RWPE1 (cell line): Measurements from ENCODE around the gene COPG1.

ENCODE experiments used
- CTCF ChIA-PET: fragments of 350-600 bp; sonication (Branson Sonifier 250); formaldehyde crosslinking; extraction: SDS; loops from one replicate; lab custom pipeline; 2021; lab: Yijun Ruan, JAX
- POLR2A ChIA-PET: fragments of 400-600 bp; formaldehyde crosslinking; extraction: SDS; loops from one replicate; lab custom pipeline; 2020; ENCODE audit warnings: antibody characterized with exemption; ENCODE audit not compliant: low non-redundant PET; lab: Yijun Ruan, JAX
- DNase-seq: peaks from one replicate; pipeline ENCODE4 v3.0.0; 2012; ENCODE audit warnings: low spot score
- H3K27ac ChIP-seq: fragments of 450-650 bp; 2 replicates; pipeline ENCODE4 v1.5.1; 2017
- CTCF ChIP-seq: fragments of 450-650 bp; conservative IDR thresholded peaks from 2 replicates; pipeline ENCODE4 v1.5.1; 2017; ENCODE audit warnings: low read depth, mild to moderate bottlenecking

The COPG1 gene

GRCh38 chr3:129291236-129291886 lies 42.0 kb downstream of the COPG1 start:
- CTCF ChIA-PET = no interaction called here
- H3K27ac ChIP-seq = peak overlapping the region; percentile 47
- DNase-seq = no peak
- POLR2A ChIA-PET = no interaction called here
- no peak for TF ChIP-seq CTCF

- TF ChIP-seq CTCF = no peak
- CTCF ChIA-PET = interaction anchor here (0.6 kb wide), 2 partner anchors 46 to 325 kb away, joined by 3 to 6 read pairs; partner anchors contain the start of gene COPG1
- DNase-seq = no peak
- H3K27ac ChIP-seq = no peak overlapping the region
- POLR2A ChIA-PET = no interaction called here
Measured at GRCh38 chr3:129295286-129295685, 45.9 kb downstream of the COPG1 start.

GRCh38 chr3:129304146-129304961 lies 54.9 kb downstream of the COPG1 start:
- peak overlapping the region; percentile 86 for H3K27ac ChIP-seq
- TF ChIP-seq CTCF = no peak
- ChIA-PET POLR2A (no interaction called here), CTCF (interaction anchor here (0.9 to 1.6 kb wide), 3 partner anchors 11 to 21 kb away, joined by 3 to 6 read pairs (median 3); a partner anchor contains a TSS)
- no peak for DNase-seq

- no peak for DNase-seq
- H3K27ac ChIP-seq = peak overlapping the region; percentile 86
- no peak for TF ChIP-seq CTCF
- ChIA-PET CTCF (interaction anchor here (1.3 to 1.6 kb wide), 2 partner anchors 11 to 22 kb away, joined by 3 to 6 read pairs; a partner anchor contains a TSS), POLR2A (interaction anchor here (1.0 kb wide), 1 partner anchor 135 kb away, joined by 3 read pairs; the partner anchor contains the start of genes IFT122 and MBD4)
Measured at GRCh38 chr3:129304962-129305222, 55.5 kb downstream of the COPG1 start.

GRCh38 chr3:129305592-129306091 lies 56.2 kb downstream of the COPG1 start:
- TF ChIP-seq CTCF = no peak
- CTCF ChIA-PET = interaction anchor here (0.6 to 1.6 kb wide), 3 partner anchors 10 to 77 kb away, joined by 3 to 6 read pairs (median 5); a partner anchor contains a TSS
- DNase-seq = peak; percentile 97
- POLR2A ChIA-PET = interaction anchor here (1.0 kb wide), 1 partner anchor 134 kb away, joined by 3 read pairs; the partner anchor contains the start of genes IFT122 and MBD4
- peak overlapping the region; percentile 86 for H3K27ac ChIP-seq

GRCh38 chr3:129308636-129309035 lies 59.2 kb downstream of the COPG1 start:
- no peak for DNase-seq
- TF ChIP-seq CTCF = no peak
- ChIA-PET CTCF (no interaction called here), POLR2A (no interaction called here)
- H3K27ac ChIP-seq = peak overlapping the region; percentile 38; the same call in 1 of the 2 replicates
